OCI-LY7 (cell line): Measurements from ENCODE around the gene RTL9. TPM values are rescaled to one million over a fixed set of nuclear protein-coding genes. Genes with fewer than 3 reads are reported as not detected.
A peak's percentile ranks its signal among the peaks of the same experiment; 100 is the strongest.

Experiments
- BruUV-seq: library from RNA; stranded (reverse); fragments of 400-500 nt; replicated peaks from 2 replicates; lab custom pipeline; 2021; lab: Mats Ljungman, UMichigan
- CTCF ChIA-PET: fragments of 300-600 bp; sonication (Branson Sonifier 250); formaldehyde crosslinking; loops from one replicate; lab custom pipeline; 2022; ENCODE audit warnings: antibody characterized with exemption; ENCODE audit not compliant: unreplicated experiment; lab: Charles Lee
- POLR2A ChIA-PET: fragments of 300-600 bp; sonication (Branson Sonifier 250); formaldehyde crosslinking; loops from one replicate; lab custom pipeline; 2022; ENCODE audit warnings: antibody characterized with exemption; lab: Charles Lee
- DNase-seq: peaks from one replicate; pipeline ENCODE4 v3.0.0-alpha.2; 2015; ENCODE audit warnings: low spot score
- H2AFZ ChIP-seq: fragments of 200-600 bp; sonication (generic), shearing (Covaris generic); 2 replicates; pipeline ENCODE4 v1.6.1; 2014; ENCODE audit warnings: mild to moderate bottlenecking, antibody characterized with exemption, low read length, moderate library complexity
- H3K27ac ChIP-seq: fragments of 200-600 bp; sonication (generic); 2 replicates; pipeline ENCODE4 v1.5.1; 2014; ENCODE audit warnings: mixed run types, low read depth, mild to moderate bottlenecking, moderate library complexity, low read length, inconsistent platforms; ENCODE audit not compliant: poor library complexity, severe bottlenecking
- H3K36me3 ChIP-seq: fragments of 200-600 bp; sonication (generic); 2 replicates; pipeline ENCODE4 v1.6.1; 2014; ENCODE audit warnings: mild to moderate bottlenecking, antibody characterized with exemption, low read length, moderate library complexity, mixed read lengths; ENCODE audit not compliant: insufficient read depth
- H3K4me1 ChIP-seq: fragments of 200-600 bp; sonication (generic); 2 replicates; pipeline ENCODE4 v1.5.1; 2014; ENCODE audit warnings: mild to moderate bottlenecking, low read length; ENCODE audit not compliant: insufficient read depth, poor library complexity, severe bottlenecking
- H3K4me2 ChIP-seq: fragments of 200-600 bp; sonication (generic); 2 replicates; pipeline ENCODE4 v1.6.1; 2014; ENCODE audit warnings: mild to moderate bottlenecking, low read length
- H3K4me3 ChIP-seq: fragments of 200-600 bp; sonication (generic); 2 replicates; pipeline ENCODE4 v1.5.1; 2014; ENCODE audit warnings: mild to moderate bottlenecking, low read depth, low read length; ENCODE audit not compliant: poor library complexity, severe bottlenecking
- H3K79me2 ChIP-seq: fragments of 200-600 bp; sonication (generic); 2 replicates; pipeline ENCODE4 v1.6.1; 2016; ENCODE audit warnings: low read depth, mild to moderate bottlenecking, low read length, moderate library complexity, mixed read lengths; ENCODE audit not compliant: insufficient read depth
- H3K9me2 ChIP-seq: fragments of 200-600 bp; sonication (generic); 2 replicates; pipeline ENCODE4 v1.6.1; 2016; ENCODE audit warnings: mild to moderate bottlenecking, low read length, mixed read lengths; ENCODE audit not compliant: insufficient read depth
- H3K9me3 ChIP-seq: fragments of 200-600 bp; sonication (generic); 2 replicates; pipeline ENCODE4 v1.6.1; 2014; ENCODE audit warnings: mild to moderate bottlenecking, mixed run types, low read length, mixed read lengths
- H4K20me1 ChIP-seq: fragments of 200-600 bp; sonication (generic); 2 replicates; pipeline ENCODE4 v1.6.1; 2014; ENCODE audit warnings: mild to moderate bottlenecking, antibody characterized with exemption, low read length, moderate library complexity, mixed read lengths; ENCODE audit not compliant: insufficient read depth
- CTCF ChIP-seq: fragments of 200-600 bp; sonication (generic); conservative IDR thresholded peaks from 2 replicates; pipeline ENCODE4 v1.5.1; 2014; ENCODE audit warnings: mild to moderate bottlenecking, antibody characterized with exemption, low read length, moderate library complexity, mixed read lengths
- EZH2phosphoT487 ChIP-seq: fragments of 200-600 bp; sonication (generic); IDR thresholded peaks from 2 replicates; pipeline ENCODE4 v1.6.1; 2018; ENCODE audit warnings: low read depth, borderline replicate concordance, mild to moderate bottlenecking, mixed run types, antibody characterized with exemption, low read length, moderate library complexity, mixed read lengths
- intact Hi-C: fragments of 100-400 bp; cut with micrococcal nuclease; formaldehyde crosslinking; loops from one replicate; pipeline ENCODE4 v1.10.0; 2022; ENCODE audit not compliant: unreplicated experiment
- total RNA-seq, 2 experiments: library from RNA; depleted of rRNA in 1 of 2; stranded (reverse); fragments of >200 nt in 1 of 2; shearing (Covaris generic) in 1 of 2; gene quantifications; 2 replicates each; pipeline ENCODE4 v1.2.3, GENCODE V29; 2014 to 2022

Gene RTL9
- total RNA-seq, 2 experiments from 2014 or later, result not detected

GRCh38 chrX:110310896-110311295 is 47.8 kb upstream of the RTL9 start:
- no peak for TF ChIP-seq EZH2phosphoT487
- TF ChIP-seq CTCF, result no peak
- no peaks in the 10 kb centered on the region for H3K9me3 ChIP-seq
- POLR2A ChIA-PET, result interaction anchor here (1.0 to 1.4 kb wide), 2 partner anchors 11 to 33 kb away, joined by 4 to 5 read pairs; no protein-coding TSS in a partner anchor
- peaks cover 33% of the 10 kb centered on the region for H3K4me1 ChIP-seq
- no peak for DNase-seq
- H3K36me3 ChIP-seq, result no peaks in the 10 kb centered on the region; the same call in 1 of the 2 replicates
- intact Hi-C loops, result no loop called here
- no peak overlapping the region for H2AFZ ChIP-seq
- H3K27ac ChIP-seq, result no peak overlapping the region
- H4K20me1 ChIP-seq, result peaks cover 13% of the 10 kb centered on the region; the same call in 1 of the 2 replicates
- H3K4me3 ChIP-seq, result no peak overlapping the region
- H3K79me2 ChIP-seq, result peaks cover 48% of the 10 kb centered on the region
- no TSS peak for BruUV-seq
- CTCF ChIA-PET, result no interaction called here
- no peak overlapping the region for H3K4me2 ChIP-seq
- H3K9me2 ChIP-seq, result no peaks in the 10 kb centered on the region

GRCh38 chrX:110311437-110312230 is 47.0 kb upstream of the RTL9 start:
- Histone ChIP-seq H3K9me2 (no peaks in the 10 kb centered on the region), H3K4me2 (no peak overlapping the region), H3K4me1 (peaks cover 38% of the 10 kb centered on the region), H3K9me3 (no peaks in the 10 kb centered on the region), H4K20me1 (peaks cover 20% of the 10 kb centered on the region; the same call in 1 of the 2 replicates), H3K27ac (no peak overlapping the region), H2AFZ (no peak overlapping the region), H3K79me2 (peaks cover 55% of the 10 kb centered on the region), H3K4me3 (no peak overlapping the region), H3K36me3 (no peaks in the 10 kb centered on the region; the same call in 1 of the 2 replicates)
- ChIA-PET POLR2A (interaction anchor here (0.6 to 1.4 kb wide), 3 partner anchors 11 to 120 kb away, joined by 3 to 5 read pairs (median 4); no protein-coding TSS in a partner anchor), CTCF (no interaction called here)
- intact Hi-C loops, result no loop called here
- DNase-seq, result no peak
- TF ChIP-seq EZH2phosphoT487, result no peak
- BruUV-seq, result no TSS peak

- intact Hi-C loops, result loop anchor here (5.0 kb wide), 1 partner anchor 148 kb away; no protein-coding TSS in a partner anchor
- DNase-seq, result no peak
- Histone ChIP-seq H3K4me1 (peaks cover 58% of the 10 kb centered on the region), H4K20me1 (peaks cover 20% of the 10 kb centered on the region; the same call in 1 of the 2 replicates), H2AFZ (no peak overlapping the region), H3K27ac (no peak overlapping the region), H3K9me2 (no peaks in the 10 kb centered on the region), H3K4me3 (peak overlapping the region; percentile 91), H3K9me3 (no peaks in the 10 kb centered on the region), H3K36me3 (no peaks in the 10 kb centered on the region), H3K4me2 (peak overlapping the region; percentile 91), H3K79me2 (peaks cover 63% of the 10 kb centered on the region)
- CTCF ChIA-PET, result interaction anchor here (1.1 kb wide), 1 partner anchor 86 kb away, joined by 3 read pairs; no protein-coding TSS in a partner anchor
- no peak for TF ChIP-seq EZH2phosphoT487
- TF ChIP-seq CTCF, result no peak
- POLR2A ChIA-PET, result interaction anchor here (2.3 kb wide), 1 partner anchor 26 kb away, joined by 6 read pairs; no protein-coding TSS in a partner anchor
- BruUV-seq, result no TSS peak
Measured at GRCh38 chrX:110315551-110315950, 43.1 kb upstream of the RTL9 start.
